Muscle of back (tissue), 11 donors: ENCODE measurements around the gene SPECC1L. TPM values are rescaled to one million over a fixed set of nuclear protein-coding genes. Genes with fewer than 3 reads are reported as not detected.

Experiments used
- DNase-seq, 3 donors: peaks; one replicate each; pipeline versions ENCODE4 v3.0.0 to v3.0.0-alpha.2; 2013
- polyA plus RNA-seq, 10 donors: library from polyadenylated mRNA; unstranded; fragments of 120-200 nt; gene quantifications; one replicate each; pipeline ENCODE4 v1.2.1, GENCODE V29; 2013; ENCODE audit not compliant: insufficient read length in 10 of 10

The SPECC1L gene
- polyA plus RNA-seq, 10 donors = 24.9 to 32.4 (median 27.7) TPM

DNA sequence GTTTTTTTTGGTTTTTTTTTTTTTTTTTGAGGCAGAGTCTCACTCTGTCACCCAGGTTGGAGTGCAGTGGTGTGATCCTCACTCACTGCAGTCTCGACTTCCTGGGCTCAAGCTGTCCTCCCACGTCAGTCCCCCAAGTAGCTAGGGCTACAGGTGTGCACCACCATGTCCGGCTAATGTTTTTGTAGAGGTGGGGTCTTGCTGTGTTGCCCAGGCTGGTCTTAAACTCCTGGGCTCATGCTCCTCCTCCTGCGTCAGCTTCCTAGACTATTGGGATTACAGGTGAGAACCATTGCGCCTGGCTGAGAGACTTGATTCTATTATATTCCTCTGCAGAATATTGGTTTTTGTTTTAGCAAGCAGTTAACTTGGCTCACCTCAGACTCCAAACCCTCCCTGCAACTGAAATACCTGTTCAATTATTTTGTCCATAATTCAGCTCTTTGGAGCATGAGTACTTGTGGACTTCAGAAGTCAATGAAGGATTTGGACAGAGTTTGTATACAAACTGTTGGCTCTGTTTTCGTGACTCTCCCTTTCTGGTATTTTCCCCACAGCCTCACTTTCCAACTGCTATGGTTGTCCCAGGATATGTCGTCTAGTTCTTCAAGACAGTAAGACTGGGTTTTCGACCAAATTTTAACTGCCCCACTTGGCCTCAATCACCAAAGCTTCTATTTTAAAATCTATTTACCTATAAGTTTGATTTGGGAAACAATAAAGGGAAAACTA is 87.6 kb downstream of the SPECC1L start:
- no peak for DNase-seq

DNA sequence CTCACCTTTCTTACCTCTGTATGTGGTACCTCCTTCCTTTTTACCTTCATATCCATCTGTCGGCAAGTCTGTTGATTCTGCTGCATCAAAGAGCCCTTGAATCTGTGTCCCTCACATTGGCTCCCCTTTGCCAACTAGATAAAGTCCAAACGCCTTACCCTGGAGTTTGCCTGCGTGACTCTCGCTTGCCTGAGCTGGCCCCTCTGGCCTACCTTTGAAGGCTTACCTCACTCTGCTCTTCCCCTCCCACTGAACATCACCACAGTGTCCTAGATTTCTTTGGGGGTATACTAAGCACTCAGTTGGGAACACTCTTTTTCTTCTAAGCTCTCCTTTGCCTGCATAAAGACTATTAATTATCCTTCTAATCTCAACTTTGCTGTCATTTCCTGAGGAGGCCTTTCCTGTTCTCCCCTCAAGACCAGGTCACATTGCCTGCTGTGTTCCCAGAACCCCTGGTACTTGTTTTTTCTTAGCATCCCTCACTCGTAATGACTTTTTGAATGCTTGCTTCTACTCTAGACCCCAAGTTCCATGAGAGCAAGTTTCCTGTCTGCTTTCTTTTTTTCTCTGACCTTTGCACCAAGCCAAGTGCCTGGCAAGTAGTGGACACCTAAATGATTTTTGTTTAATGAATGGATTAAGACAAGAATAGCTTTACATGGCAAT is 89.0 kb downstream of the SPECC1L start:
- DNase-seq = no peak

DNA sequence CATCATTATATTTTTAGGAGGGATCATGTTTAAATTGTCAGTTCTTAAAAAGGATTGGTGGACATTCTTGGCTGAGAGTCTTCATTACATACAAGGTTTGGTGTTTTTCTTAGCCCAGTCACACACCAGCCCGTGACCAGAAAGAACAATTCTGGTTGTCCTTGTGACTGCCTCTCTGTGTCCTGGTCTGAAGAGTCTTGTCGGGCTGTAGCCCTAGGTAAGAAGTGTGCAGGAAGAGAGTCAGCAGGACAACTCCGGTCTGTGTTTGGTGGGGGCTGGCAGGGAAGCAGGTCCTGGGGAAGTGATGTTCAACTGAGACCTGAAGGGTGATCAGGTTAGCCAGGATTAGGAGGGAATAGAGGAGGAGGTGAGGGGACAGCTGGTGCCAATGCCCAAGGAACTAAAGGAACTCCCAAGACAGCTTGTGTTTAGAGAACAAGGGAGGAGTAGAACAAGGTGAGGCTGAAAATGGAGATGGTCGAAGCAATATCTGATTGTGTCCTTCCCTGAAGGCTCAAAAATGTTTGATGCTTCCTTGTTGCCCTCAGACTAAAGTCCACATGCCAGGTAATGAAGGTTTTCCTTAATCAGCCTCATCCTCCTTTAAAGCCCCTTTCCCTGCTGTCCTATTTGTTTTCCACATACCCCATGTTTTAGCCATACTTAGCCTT is 91.5 kb downstream of the SPECC1L start:
- DNase-seq = no peak

DNA sequence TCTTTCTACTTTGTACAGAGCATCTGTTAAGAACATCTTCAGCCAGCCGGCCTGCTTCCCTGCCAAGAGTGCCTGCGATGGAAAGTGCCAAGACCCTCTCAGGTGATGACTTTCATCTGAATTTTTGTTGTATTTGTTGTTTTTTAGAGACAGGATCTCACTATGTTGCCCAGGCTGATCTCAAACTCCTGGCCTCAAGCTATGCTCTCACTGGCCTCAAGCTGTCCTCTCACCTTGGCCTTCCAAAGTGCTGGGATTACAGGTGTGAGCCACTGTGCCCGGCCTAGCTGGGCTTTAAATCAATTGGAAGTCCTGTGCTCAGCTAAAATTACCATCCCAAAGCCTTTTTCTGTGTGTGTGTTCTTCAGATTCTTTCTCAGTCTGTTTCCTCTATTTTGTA is 92.6 kb downstream of the SPECC1L start:
- no peak for DNase-seq

GRCh38 chr22:24366701-24367100 is 96.1 kb downstream of the SPECC1L start:
- no peak for DNase-seq

DNA sequence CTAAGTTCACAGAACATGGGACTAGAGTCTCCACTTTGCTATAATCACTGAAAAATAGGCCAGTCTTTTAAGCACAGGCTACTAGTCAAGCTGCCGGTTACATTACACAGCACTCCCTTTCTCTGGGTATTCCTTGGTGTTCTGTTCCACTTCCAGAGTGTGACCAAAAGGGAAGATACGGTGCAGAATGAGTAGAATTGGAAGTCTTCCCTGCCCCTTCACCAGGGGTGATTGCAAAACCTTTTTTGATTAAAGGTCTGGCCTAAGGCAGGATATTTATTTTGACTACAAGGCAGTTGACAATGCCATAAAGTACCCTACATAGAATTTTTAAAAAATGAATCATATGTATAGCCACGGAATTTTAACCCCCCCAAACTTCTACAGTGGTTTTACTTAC is 97.2 kb downstream of the SPECC1L start:
- no peak for DNase-seq

DNA sequence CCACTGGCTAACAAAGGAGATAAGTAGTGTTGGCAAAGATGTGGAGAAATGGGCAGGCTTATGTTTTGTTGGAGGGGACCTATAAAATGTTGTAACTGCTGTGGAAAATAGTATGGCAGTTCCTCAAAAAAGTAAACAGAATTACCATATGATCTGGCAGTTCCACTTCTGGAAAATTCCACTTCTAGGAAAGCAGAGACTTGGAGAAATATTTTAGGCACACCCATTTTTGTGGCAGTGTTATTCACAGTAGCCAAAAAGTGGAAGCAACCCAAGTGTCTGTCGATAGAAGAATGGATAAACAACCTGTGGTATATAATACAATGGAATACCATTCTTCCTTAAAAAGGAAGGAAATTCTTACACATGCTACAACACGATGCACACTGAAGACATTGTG is 99.8 kb downstream of the SPECC1L start:
- peak in 1 of 3 donors; percentile 33 for DNase-seq

DNA sequence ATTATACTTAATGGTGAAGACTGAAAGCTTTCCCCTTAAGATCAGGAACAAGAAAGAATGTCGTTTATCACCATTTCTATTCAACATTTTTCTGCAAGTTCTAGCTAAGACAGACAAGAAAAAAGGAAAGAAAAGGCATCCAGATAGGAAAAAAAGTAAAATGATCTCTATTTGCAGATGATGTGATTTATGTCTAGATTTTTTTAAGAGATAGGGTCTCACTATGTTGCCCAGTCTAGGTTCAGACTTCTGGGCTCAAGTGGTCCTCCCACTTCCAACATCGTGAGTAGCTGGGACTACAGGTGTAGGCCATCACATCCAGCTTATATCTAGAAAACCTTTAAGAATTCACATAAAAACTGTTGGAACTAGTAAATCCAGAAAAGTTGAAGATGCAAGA is 105.4 kb downstream of the SPECC1L start:
- DNase-seq = no peak

DNA sequence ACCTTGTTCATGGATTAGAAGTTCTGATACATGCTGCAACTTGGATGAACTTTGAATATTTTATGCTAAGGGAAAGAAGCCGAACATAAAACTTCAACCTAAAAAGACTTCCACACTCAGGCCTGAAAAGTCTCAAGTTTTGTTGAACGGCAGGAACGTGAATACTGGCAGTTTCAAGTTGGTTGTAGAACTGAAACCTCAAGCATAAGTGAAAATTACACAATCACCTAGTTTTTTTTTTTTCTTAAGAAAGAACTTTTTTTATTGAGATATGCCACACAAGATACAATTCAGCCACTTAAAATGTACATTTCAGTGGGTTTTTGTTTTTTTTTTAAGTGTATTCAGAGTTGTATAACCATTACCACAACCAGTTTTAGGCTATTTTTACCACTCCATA is 106.0 kb downstream of the SPECC1L start:
- DNase-seq = no peak

DNA sequence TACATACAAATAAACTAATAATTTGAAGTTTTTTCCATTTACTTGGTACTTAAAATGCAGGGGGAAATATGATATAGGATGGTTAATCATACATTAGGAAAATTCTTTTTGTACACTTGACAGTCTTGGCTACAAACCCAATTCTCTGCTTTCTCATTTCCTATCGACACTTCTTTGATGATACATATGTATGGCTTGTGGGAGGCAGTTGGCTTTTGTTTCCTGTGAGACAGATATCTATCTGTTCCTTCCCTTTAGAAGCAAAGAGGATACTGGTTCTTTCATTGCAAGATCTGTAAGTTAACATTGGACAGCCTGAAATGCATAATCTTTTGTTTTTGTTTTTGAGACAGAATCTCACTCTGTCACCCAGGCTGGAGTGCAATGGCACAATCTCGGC is 108.9 kb downstream of the SPECC1L start:
- DNase-seq = no peak

- no peak for DNase-seq
Observed at GRCh38 chr22:24380220-24380904, 109.7 kb downstream of the SPECC1L start.

GRCh38 chr22:24380905-24381230 is 110.2 kb downstream of the SPECC1L start:
- no peak for DNase-seq

DNA sequence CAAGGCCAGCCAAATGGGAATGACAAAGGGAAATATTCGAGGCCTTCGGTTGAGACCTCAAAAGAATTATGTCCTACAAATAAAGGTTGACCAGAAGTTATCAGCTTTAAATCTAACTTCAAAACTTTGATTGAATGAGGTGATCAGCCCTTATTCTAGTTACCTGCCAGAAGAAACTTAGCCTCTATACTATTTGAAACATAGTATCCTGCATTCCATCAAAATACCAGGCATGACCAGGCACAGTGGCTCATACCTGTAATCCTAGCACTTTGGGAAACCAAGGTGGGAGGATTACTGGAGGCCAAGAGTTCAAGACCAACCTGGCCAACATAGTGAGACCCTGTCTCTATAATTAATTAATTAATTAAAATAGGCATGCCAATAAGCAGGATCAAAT is 112.4 kb downstream of the SPECC1L start:
- no peak for DNase-seq

- no peak for DNase-seq
Observed at GRCh38 chr22:24384131-24384530, 113.5 kb downstream of the SPECC1L start.

DNA sequence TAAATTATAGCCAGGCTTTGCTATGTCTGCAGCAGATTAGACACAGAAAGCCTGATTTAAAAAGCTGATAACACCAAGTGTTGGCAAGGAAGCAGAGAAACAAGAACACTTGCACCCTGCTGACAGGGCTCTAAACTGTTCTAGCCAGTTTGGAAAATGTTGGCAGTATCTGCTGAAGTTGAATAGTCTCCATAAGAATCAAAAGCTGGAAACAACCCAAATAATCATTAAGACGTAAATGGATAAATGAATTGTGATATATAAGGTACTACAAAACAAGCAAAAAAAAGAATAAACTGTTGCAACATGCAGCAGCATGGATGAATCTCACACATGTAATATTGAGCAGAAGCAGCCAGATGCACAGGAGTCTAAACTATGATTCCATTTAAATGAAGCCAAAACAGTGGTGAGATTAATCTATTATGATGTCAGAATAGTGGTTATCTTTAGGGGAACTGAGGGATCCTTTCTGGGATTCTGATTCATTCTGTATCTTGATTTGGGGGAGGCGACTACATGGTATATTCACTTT is 116.4 kb downstream of the SPECC1L start:
- DNase-seq = no peak

DNA sequence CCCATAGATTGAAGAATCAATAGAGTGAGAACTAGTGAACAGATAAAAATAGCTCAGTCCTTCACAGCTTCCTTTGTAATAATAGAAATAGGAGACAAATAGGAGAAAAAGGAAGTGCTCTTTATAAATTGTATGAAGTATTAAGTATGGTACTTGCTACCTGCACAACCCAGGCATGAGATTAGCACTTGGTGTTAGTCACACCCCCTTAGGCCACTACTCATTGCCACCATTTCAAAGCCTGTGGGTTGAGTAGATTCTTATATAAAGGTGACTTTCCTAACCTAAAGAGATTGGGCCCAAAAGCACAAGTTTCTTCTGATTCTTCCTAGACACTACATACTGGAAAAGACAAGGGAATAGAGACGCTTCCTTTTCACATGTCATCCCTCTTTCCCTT is 119.0 kb downstream of the SPECC1L start:
- DNase-seq = no peak

GRCh38 chr22:24390156-24390555 is 119.5 kb downstream of the SPECC1L start:
- no peak for DNase-seq

DNA sequence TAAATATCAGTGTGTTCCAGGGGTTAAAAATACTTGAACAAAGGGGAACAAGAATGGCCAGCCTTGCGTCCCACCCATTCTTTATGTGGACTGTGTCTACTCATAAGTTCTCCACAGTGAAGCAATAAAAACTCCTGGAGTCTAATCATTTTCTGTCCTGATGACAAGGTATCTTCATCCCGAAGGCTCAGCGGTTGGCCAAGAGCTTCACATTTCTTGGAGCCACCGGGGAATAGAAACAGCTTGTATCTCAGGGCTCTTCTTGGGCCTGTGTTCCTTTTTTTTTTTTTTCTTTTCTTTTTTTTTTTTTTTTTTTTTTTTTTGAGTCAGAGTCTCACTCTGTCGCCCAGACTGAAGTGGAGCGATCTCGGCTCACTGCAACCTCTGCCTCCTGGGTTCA is 119.9 kb downstream of the SPECC1L start:
- DNase-seq = peak; percentile 57 to 85 (median 61)

GRCh38 chr22:24391836-24392217 is 121.2 kb downstream of the SPECC1L start:
- no peak for DNase-seq

DNA sequence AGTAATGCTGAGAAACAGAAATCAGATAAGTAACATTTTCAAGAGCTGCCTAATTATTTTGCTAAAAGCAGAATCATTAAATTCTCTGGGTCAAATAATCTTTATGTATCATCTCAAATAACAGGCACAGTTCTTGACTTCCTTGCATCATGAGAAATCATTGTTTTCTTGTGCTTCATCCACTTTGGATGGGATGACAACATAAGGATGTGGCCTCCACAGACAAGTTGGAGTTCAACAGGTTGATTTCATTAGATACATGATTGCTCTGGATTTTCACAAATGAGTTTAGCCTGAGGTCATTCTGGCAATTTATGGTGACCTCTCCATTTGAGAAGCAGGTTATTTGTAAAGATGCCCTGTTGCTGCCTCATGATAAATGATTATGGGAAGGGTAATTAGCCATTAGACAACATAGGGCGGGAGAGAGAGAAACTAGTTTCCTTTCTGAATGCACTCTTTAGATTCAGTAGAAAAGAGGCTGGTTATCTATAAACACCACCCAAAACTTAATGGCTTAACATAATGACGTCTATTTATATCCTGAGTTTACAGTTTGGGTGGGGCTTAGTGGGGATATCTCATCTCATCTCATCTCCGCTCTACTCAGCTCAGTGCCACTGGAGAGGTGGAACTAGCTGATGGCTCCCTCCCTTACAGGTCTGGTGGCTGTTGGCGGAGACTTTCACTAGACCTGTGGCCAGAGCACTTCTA is 121.7 kb downstream of the SPECC1L start:
- DNase-seq = no peak

- no peak for DNase-seq
Observed at GRCh38 chr22:24393012-24393559, 122.5 kb downstream of the SPECC1L start.
